ENCODE results near the gene ADAM10. TPM values are rescaled to one million over a fixed set of nuclear protein-coding genes. Genes with fewer than 3 reads are reported as not detected.

Gene ADAM10
- total RNA-seq, 4 donors from 2014 or later: 112 to 157 (median 116) TPM

- 94 to 96% methylated on average over 6 of the region's 6 CpGs for WGBS, 2 donors
- H3K27me3 ChIP-seq: no peaks in the 10 kb centered on the region
- H3K9me3 ChIP-seq: no peaks in the 10 kb centered on the region
- intact Hi-C loops (cut with DNase I): no loop called here
- no peak for TF ChIP-seq CTCF (IDR thresholded peaks at IDR 0.05)
- TF ChIP-seq POLR2A (IDR thresholded peaks at IDR 0.05): no peak
- no peak overlapping the region for H3K27ac ChIP-seq
- DNase-seq: no peak
- H3K4me3 ChIP-seq (replicated peaks in 1 of 3): no peak overlapping the region
- H3K36me3 ChIP-seq: peaks cover 0 to 2% of the 10 kb centered on the region in 2 donors
- H3K4me1 ChIP-seq: no peaks in the 10 kb centered on the region
These were observed 137.5 kb downstream of the ADAM10 start for GRCh38 chr15:58611731-58612676.

- intact Hi-C loops (cut with DNase I): no loop called here
- H3K27ac ChIP-seq: no peak overlapping the region
- no peaks in the 10 kb centered on the region for H3K36me3 ChIP-seq
- H3K4me3 ChIP-seq (replicated peaks in 1 of 3): no peak overlapping the region
- DNase-seq: no peak
- no peaks in the 10 kb centered on the region for H3K9me3 ChIP-seq
- no peak for TF ChIP-seq CTCF (IDR thresholded peaks at IDR 0.05)
- TF ChIP-seq POLR2A (IDR thresholded peaks at IDR 0.05): no peak
- H3K27me3 ChIP-seq: no peaks in the 10 kb centered on the region
- 90 to 92% methylated on average over 1 of the region's 1 CpG for WGBS, 2 donors
- no peaks in the 10 kb centered on the region for H3K4me1 ChIP-seq
These were observed 140.8 kb downstream of the ADAM10 start for GRCh38 chr15:58608711-58609110.

- H3K27me3 ChIP-seq: no peaks in the 10 kb centered on the region
- no peak overlapping the region for H3K27ac ChIP-seq
- no peak overlapping the region for H3K4me3 ChIP-seq (replicated peaks in 1 of 3)
- no peaks in the 10 kb centered on the region for H3K36me3 ChIP-seq
- WGBS, 2 donors: 92 to 95% methylated on average over 5 of the region's 5 CpGs
- no peaks in the 10 kb centered on the region for H3K4me1 ChIP-seq
- no peaks in the 10 kb centered on the region for H3K9me3 ChIP-seq
- TF ChIP-seq CTCF (IDR thresholded peaks at IDR 0.05) (no peak), POLR2A (IDR thresholded peaks at IDR 0.05) (no peak)
- DNase-seq: no peak
- intact Hi-C loops (cut with DNase I): no loop called here
These were observed 141.3 kb downstream of the ADAM10 start for GRCh38 chr15:58608129-58608590.

GRCh38 chr15:58606577-58607080, 142.9 kb downstream of the ADAM10 start:
- Histone ChIP-seq H3K9me3 (no peaks in the 10 kb centered on the region), H3K27ac (no peak overlapping the region), H3K4me3 (replicated peaks in 1 of 3) (no peak overlapping the region), H3K36me3 (no peaks in the 10 kb centered on the region), H3K4me1 (no peaks in the 10 kb centered on the region), H3K27me3 (no peaks in the 10 kb centered on the region)
- no peak for TF ChIP-seq CTCF (IDR thresholded peaks at IDR 0.05)
- TF ChIP-seq POLR2A (IDR thresholded peaks at IDR 0.05): no peak
- 97 to 98% methylated on average over 4 of the region's 4 CpGs for WGBS, 2 donors
- intact Hi-C loops (cut with DNase I): no loop called here
- no peak for DNase-seq

- H3K27me3 ChIP-seq: no peaks in the 10 kb centered on the region
- intact Hi-C loops (cut with DNase I): no loop called here
- WGBS, 2 donors: 94 to 95% methylated on average over 3 of the region's 3 CpGs
- DNase-seq: no peak
- no peaks in the 10 kb centered on the region for H3K4me1 ChIP-seq
- H3K36me3 ChIP-seq: no peaks in the 10 kb centered on the region
- H3K4me3 ChIP-seq (replicated peaks in 1 of 3): no peak overlapping the region
- no peak overlapping the region for H3K27ac ChIP-seq
- TF ChIP-seq POLR2A (IDR thresholded peaks at IDR 0.05) (no peak), CTCF (IDR thresholded peaks at IDR 0.05) (no peak)
- H3K9me3 ChIP-seq: no peaks in the 10 kb centered on the region
These were observed 143.5 kb downstream of the ADAM10 start for GRCh38 chr15:58605931-58606530.
